Measurements from ENCODE around the gene PITPNM3.

PITPNM3 gene

GRCh38 chr17:6408276-6408675, 148.1 kb downstream of the PITPNM3 start:
- DNase-seq (ENCODE audit: low read depth) = no peak

GRCh38 chr17:6402258-6402657, 154.1 kb downstream of the PITPNM3 start:
- DNase-seq (ENCODE audit: low read depth) = no peak

Measured in activated T-helper 1 cell treated with Interleukin-2 at 50 U/mL for 16 hours (primary cell).